Stimulated activated CD4-positive, alpha-beta T cell treated with anti-CD3 and anti-CD28 coated beads, Interleukin-4, amount 100 ng/mL, for 24 hours (primary cell): ENCODE data around the gene ZNF76.

Source experiments
- DNase-seq: peaks from one replicate; pipeline ENCODE4 v3.0.0-alpha.2; 2020

The ZNF76 gene

GRCh38 chr6:35342258-35343091 is 82.9 kb downstream of the ZNF76 start, which contains the start of gene PPARD:
Gene PPARD, plus strand, starts transcription at chr6:35342558. Its CDS starts 68,530 bp downstream, at chr6:35411088.
- peak; percentile 98 for DNase-seq

- DNase-seq, result no peak
Measured at GRCh38 chr6:35343092-35343834, 83.7 kb downstream of the ZNF76 start.

- DNase-seq, result no peak
Measured at GRCh38 chr6:35343835-35344550, 84.5 kb downstream of the ZNF76 start.
